ENCODE results near the gene TESK2. TPM values are rescaled to one million over a fixed set of nuclear protein-coding genes. Genes with fewer than 3 reads are reported as not detected.
"Not testable (repeated sequence)": the region's sequence is repeated elsewhere in the genome, so short reads cannot be mapped to it uniquely, and the experiment has no call there.

TESK2 gene
- total RNA-seq, 1 donor from 2014 or later = 8.2 TPM

DNA sequence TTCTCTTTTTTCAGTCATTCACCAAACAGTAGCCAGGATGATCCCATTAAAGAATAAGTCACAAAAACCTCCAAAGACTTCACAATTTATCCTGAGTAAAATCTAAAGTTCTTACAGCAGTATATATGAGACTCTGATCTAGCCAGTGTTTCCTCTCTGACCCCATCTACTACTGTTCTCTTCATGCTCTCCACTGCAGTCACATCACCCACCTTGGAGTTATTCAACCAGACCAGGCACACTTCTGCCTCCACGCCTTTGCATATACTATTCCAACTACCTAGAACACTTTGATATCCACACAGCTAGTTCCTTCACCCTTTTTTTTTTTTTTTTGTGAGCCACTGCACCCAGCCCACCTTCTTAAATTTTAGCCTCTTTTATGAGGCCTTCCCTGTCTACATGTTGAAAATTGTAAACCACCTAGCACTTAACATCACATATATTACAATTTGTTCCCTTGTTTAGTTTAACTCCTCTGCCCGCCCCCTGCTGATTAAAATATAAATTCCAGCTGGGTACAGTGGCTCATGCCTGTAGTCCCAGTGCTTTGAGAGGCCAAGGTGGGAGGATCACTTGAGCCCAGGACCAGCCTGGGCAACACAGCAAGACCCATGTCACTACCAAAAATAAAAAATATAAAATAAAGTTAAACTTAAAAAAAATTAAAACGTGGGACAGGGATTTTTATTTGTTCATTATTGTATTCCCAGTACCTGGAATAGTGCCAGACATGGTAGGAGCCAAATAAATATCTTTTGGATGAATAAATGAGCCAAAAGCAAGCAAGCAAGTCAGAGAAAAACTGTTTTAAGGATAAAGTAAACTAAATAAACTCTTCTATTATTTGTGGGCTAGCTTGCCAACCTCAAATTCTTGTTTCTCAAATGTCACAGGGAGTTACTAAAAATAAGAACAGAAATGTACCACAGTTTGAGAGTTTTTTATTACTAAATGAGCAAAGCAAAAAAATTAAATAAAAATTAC lies 115.6 kb downstream of the TESK2 start:
- Histone ChIP-seq H3K4me1 (peaks cover 7% of the 10 kb centered on the region), H3K4me3 (no peak overlapping the region), H3K36me3 (no peaks in the 10 kb centered on the region), H3K27me3 (ENCODE audit: low read depth) (no peaks in the 10 kb centered on the region), H3K27ac (no peak overlapping the region), H3K9me3 (no peaks in the 10 kb centered on the region)
- no peak for DNase-seq
- ATAC-seq = no peak
- intact Hi-C loops (cut with DNase I) = no loop called here
- TF ChIP-seq, protein P1, sequence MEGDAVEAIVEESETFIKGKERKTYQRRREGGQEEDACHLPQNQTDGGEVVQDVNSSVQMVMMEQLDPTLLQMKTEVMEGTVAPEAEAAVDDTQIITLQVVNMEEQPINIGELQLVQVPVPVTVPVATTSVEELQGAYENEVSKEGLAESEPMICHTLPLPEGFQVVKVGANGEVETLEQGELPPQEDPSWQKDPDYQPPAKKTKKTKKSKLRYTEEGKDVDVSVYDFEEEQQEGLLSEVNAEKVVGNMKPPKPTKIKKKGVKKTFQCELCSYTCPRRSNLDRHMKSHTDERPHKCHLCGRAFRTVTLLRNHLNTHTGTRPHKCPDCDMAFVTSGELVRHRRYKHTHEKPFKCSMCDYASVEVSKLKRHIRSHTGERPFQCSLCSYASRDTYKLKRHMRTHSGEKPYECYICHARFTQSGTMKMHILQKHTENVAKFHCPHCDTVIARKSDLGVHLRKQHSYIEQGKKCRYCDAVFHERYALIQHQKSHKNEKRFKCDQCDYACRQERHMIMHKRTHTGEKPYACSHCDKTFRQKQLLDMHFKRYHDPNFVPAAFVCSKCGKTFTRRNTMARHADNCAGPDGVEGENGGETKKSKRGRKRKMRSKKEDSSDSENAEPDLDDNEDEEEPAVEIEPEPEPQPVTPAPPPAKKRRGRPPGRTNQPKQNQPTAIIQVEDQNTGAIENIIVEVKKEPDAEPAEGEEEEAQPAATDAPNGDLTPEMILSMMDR (IDR thresholded peaks at IDR 0.05) = no peak

- no peaks in the 10 kb centered on the region for H3K36me3 ChIP-seq
These were observed 117.4 kb downstream of the TESK2 start for GRCh38 chr1:45373573-45373972.

GRCh38 chr1:45370575-45370974 lies 120.4 kb downstream of the TESK2 start:
- intact Hi-C loops (cut with DNase I) = no loop called here
- DNase-seq (no peak), ATAC-seq (no peak)
- TF ChIP-seq, protein P1 (IDR thresholded peaks at IDR 0.05) = no peak
- H3K9me3 ChIP-seq = no peaks in the 10 kb centered on the region
- no peak overlapping the region for H3K27ac ChIP-seq
- H3K36me3 ChIP-seq = no peaks in the 10 kb centered on the region
- H3K4me1 ChIP-seq = peaks cover 5% of the 10 kb centered on the region
- H3K4me3 ChIP-seq = no peak overlapping the region
- no peaks in the 10 kb centered on the region for H3K27me3 ChIP-seq (ENCODE audit: low read depth)

More at GRCh38 chr1:45373573-45373972, 117.4 kb downstream of the TESK2 start:
- ATAC-seq (no peak), DNase-seq (no peak)
- H3K27me3 ChIP-seq (ENCODE audit: low read depth) = no peaks in the 10 kb centered on the region
- H3K27ac ChIP-seq = no peak overlapping the region
- peaks cover 7% of the 10 kb centered on the region for H3K4me1 ChIP-seq
- TF ChIP-seq, protein P1 (IDR thresholded peaks at IDR 0.05) = no peak
- no peak overlapping the region for H3K4me3 ChIP-seq
- intact Hi-C loops (cut with DNase I) = no loop called here
- H3K9me3 ChIP-seq = no peaks in the 10 kb centered on the region

GRCh38 chr1:45365051-45365450 lies 125.9 kb downstream of the TESK2 start:
- Histone ChIP-seq H3K36me3 (no peaks in the 10 kb centered on the region), H3K4me1 (peaks cover 8% of the 10 kb centered on the region), H3K4me3 (no peak overlapping the region), H3K27ac (no peak overlapping the region), H3K9me3 (no peaks in the 10 kb centered on the region), H3K27me3 (ENCODE audit: low read depth) (no peaks in the 10 kb centered on the region)
- intact Hi-C loops (cut with DNase I) = no loop called here
- DNase-seq (no peak), ATAC-seq (no peak)
- TF ChIP-seq, protein P1 (IDR thresholded peaks at IDR 0.05) = no peak

DNA sequence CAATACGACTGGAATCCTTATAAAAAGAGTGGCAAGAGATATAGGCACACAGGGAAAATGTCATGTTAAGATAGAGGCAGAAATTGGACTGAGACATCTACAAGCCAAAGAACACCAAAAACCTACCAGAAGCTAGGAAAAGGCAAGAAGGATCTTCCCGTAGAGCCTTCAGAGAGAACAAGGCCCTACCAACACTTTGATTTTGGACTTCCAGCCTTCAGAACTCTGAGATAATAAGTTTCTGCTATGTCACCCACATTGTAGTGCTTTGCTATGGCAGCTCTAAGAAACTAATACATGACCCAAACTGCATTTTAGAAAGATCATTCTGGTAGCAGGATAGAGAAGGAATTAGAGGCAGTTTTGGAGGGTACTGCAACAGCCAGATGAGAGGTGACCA lies 126.7 kb downstream of the TESK2 start:
- ATAC-seq = no peak
- intact Hi-C loops (cut with DNase I) = no loop called here

GRCh38 chr1:45360981-45361380 lies 130.0 kb downstream of the TESK2 start:
- H3K9me3 ChIP-seq; intact Hi-C loops (cut with DNase I); H3K4me3 ChIP-seq; H3K27me3 ChIP-seq (ENCODE audit: low read depth); H3K36me3 ChIP-seq; DNase-seq: not testable (repeated sequence)
- peak; percentile 68 to 77 for ATAC-seq
- peaks cover 14% of the 10 kb centered on the region for H3K4me1 ChIP-seq
- peak overlapping the region; percentile 67 for H3K27ac ChIP-seq

More for the DNA sequence above, 126.7 kb downstream of the TESK2 start:
- TF ChIP-seq, protein P1 (IDR thresholded peaks at IDR 0.05) = no peak
- Histone ChIP-seq H3K4me1 (peaks cover 14% of the 10 kb centered on the region), H3K9me3 (no peaks in the 10 kb centered on the region), H3K27me3 (ENCODE audit: low read depth) (no peaks in the 10 kb centered on the region), H3K27ac (no peak overlapping the region), H3K4me3 (no peak overlapping the region), H3K36me3 (no peaks in the 10 kb centered on the region)
- DNase-seq = no peak
